OCI-LY1 (cell line): Measurements from ENCODE around the gene FNDC8.

Source experiments
- H2AFZ ChIP-seq: fragments of 200-600 bp; sonication (generic), shearing (Covaris generic); 2 replicates; pipeline ENCODE4 v1.6.0; 2014; ENCODE audit warnings: antibody characterized with exemption, mild to moderate bottlenecking, low read length
- H3F3A ChIP-seq: fragments of 200-600 bp; sonication (generic), shearing (Covaris generic); 2 replicates; pipeline ENCODE4 v1.6.0; 2014; ENCODE audit warnings: mild to moderate bottlenecking, antibody characterized with exemption, low read length, moderate library complexity; ENCODE audit not compliant: insufficient read depth
- H3K27ac ChIP-seq: fragments of 200-600 bp; sonication (generic); 2 replicates; pipeline ENCODE4 v1.5.1; 2014; ENCODE audit warnings: low read length, mixed run types, mild to moderate bottlenecking, low read depth; ENCODE audit not compliant: poor library complexity, severe bottlenecking
- H3K27me3 ChIP-seq: fragments of 200-600 bp; sonication (generic); 2 replicates; pipeline ENCODE4 v1.6.0; 2014; ENCODE audit warnings: antibody characterized with exemption, mild to moderate bottlenecking, low read length, moderate library complexity; ENCODE audit not compliant: insufficient read depth
- H3K36me3 ChIP-seq: fragments of 200-600 bp; sonication (generic); 2 replicates; pipeline ENCODE4 v1.6.1; 2014; ENCODE audit warnings: mild to moderate bottlenecking, antibody characterized with exemption, low read length, moderate library complexity, mixed read lengths; ENCODE audit not compliant: insufficient read depth
- H3K4me1 ChIP-seq: fragments of 200-600 bp; sonication (generic); 2 replicates; pipeline ENCODE4 v1.5.1; 2014; ENCODE audit warnings: mild to moderate bottlenecking, low read length, moderate library complexity; ENCODE audit not compliant: insufficient read depth, severe bottlenecking
- H3K4me2 ChIP-seq: fragments of 200-600 bp; sonication (generic), shearing (Covaris generic); 2 replicates; pipeline ENCODE4 v1.6.1; 2014; ENCODE audit warnings: low read length
- H3K4me3 ChIP-seq: fragments of 200-600 bp; sonication (generic); 2 replicates; pipeline ENCODE4 v1.5.1; 2014; ENCODE audit warnings: low read length, low read depth, mild to moderate bottlenecking, mixed read lengths; ENCODE audit not compliant: poor library complexity, severe bottlenecking
- H3K79me2 ChIP-seq: fragments of 200-600 bp; shearing (Covaris generic); 2 replicates; pipeline ENCODE4 v1.6.1; 2016; ENCODE audit warnings: mixed run types, low read length, mixed read lengths; ENCODE audit not compliant: insufficient read depth
- H3K9ac ChIP-seq: fragments of 200-600 bp; sonication (generic), shearing (Covaris generic); 2 replicates; pipeline ENCODE4 v1.6.1; 2014; ENCODE audit warnings: mild to moderate bottlenecking, low read length, mixed read lengths
- H3K9me2 ChIP-seq: fragments of 200-600 bp; sonication (generic), shearing (Covaris generic); 2 replicates; pipeline ENCODE4 v1.6.1; 2014; ENCODE audit warnings: low read depth, mild to moderate bottlenecking, low read length, mixed read lengths
- H3K9me3 ChIP-seq: fragments of 200-600 bp; shearing (Covaris generic); 2 replicates; pipeline ENCODE4 v1.6.1; 2014; ENCODE audit warnings: low read length, mixed read lengths
- H4K20me1 ChIP-seq: fragments of 200-600 bp; sonication (generic), shearing (Covaris generic); 2 replicates; pipeline ENCODE4 v1.6.0; 2016; ENCODE audit warnings: mild to moderate bottlenecking, low read length; ENCODE audit not compliant: insufficient read depth
- CTCF ChIP-seq: fragments of 200-600 bp; sonication (generic), shearing (Covaris generic); IDR thresholded peaks from 2 replicates; pipeline ENCODE4 v1.5.1; 2017; ENCODE audit warnings: mild to moderate bottlenecking, antibody characterized with exemption, low read length, moderate library complexity, mixed read lengths
- EZH2 ChIP-seq: fragments of 200-600 bp; sonication (generic), shearing (Covaris generic); IDR thresholded peaks from 2 replicates; pipeline ENCODE4 v1.8.0; 2017; ENCODE audit warnings: borderline replicate concordance, mixed run types, mild to moderate bottlenecking, antibody characterized with exemption, low read length, moderate library complexity, mixed read lengths

Gene FNDC8

GRCh38 chr17:35129154-35129972 is 7.9 kb downstream of the FNDC8 start:
- Histone ChIP-seq H3K9ac (no peak overlapping the region), H4K20me1 (no peaks in the 10 kb centered on the region), H3K36me3 (peaks cover 47% of the 10 kb centered on the region), H3K4me2 (no peak overlapping the region), H3K9me2 (no peaks in the 10 kb centered on the region), H3K79me2 (no peaks in the 10 kb centered on the region), H3K4me3 (no peak overlapping the region), H3K9me3 (no peaks in the 10 kb centered on the region), H2AFZ (no peak overlapping the region), H3K4me1 (no peaks in the 10 kb centered on the region), H3F3A (no peaks in the 10 kb centered on the region), H3K27ac (no peak overlapping the region), H3K27me3 (no peaks in the 10 kb centered on the region)
- TF ChIP-seq CTCF = no peak
- TF ChIP-seq EZH2 = no peak

- H3K4me3 ChIP-seq = no peak overlapping the region
- no peaks in the 10 kb centered on the region for H3F3A ChIP-seq
- no peaks in the 10 kb centered on the region for H3K79me2 ChIP-seq
- no peak overlapping the region for H3K27ac ChIP-seq
- no peak overlapping the region for H3K4me2 ChIP-seq
- peaks cover 53% of the 10 kb centered on the region for H3K36me3 ChIP-seq
- H3K9me2 ChIP-seq = no peaks in the 10 kb centered on the region
- TF ChIP-seq EZH2 (no peak), CTCF (no peak)
- H3K4me1 ChIP-seq = no peaks in the 10 kb centered on the region
- H2AFZ ChIP-seq = no peak overlapping the region
- no peaks in the 10 kb centered on the region for H4K20me1 ChIP-seq
- no peaks in the 10 kb centered on the region for H3K9me3 ChIP-seq
- H3K27me3 ChIP-seq = no peaks in the 10 kb centered on the region
- H3K9ac ChIP-seq = no peak overlapping the region
These were observed 8.5 kb downstream of the FNDC8 start for GRCh38 chr17:35129973-35130351.

GRCh38 chr17:35130392-35130791 is 9.0 kb downstream of the FNDC8 start:
- Histone ChIP-seq H3K36me3 (peaks cover 58% of the 10 kb centered on the region), H3K9ac (no peak overlapping the region), H3K9me2 (no peaks in the 10 kb centered on the region), H3K9me3 (no peaks in the 10 kb centered on the region), H3K27me3 (no peaks in the 10 kb centered on the region), H3K27ac (no peak overlapping the region), H3K4me3 (no peak overlapping the region), H3F3A (no peaks in the 10 kb centered on the region), H3K4me1 (no peaks in the 10 kb centered on the region), H3K4me2 (no peak overlapping the region), H4K20me1 (no peaks in the 10 kb centered on the region), H3K79me2 (no peaks in the 10 kb centered on the region), H2AFZ (no peak overlapping the region)
- TF ChIP-seq CTCF (no peak), EZH2 (no peak)
